HG03175 (cell line): ENCODE measurements around the gene GARIN6.
"Not testable (repeated sequence)": the region's sequence is repeated elsewhere in the genome, so short reads cannot be mapped to it uniquely, and the experiment has no call there.

Experiments
- ATAC-seq: cut with Tn5 transposase; IDR thresholded peaks from one replicate; pipeline ENCODE4 v1.9.1; 2021; ENCODE audit warnings: mild to moderate bottlenecking, moderate library complexity; ENCODE audit not compliant: unreplicated experiment

The GARIN6 gene

DNA sequence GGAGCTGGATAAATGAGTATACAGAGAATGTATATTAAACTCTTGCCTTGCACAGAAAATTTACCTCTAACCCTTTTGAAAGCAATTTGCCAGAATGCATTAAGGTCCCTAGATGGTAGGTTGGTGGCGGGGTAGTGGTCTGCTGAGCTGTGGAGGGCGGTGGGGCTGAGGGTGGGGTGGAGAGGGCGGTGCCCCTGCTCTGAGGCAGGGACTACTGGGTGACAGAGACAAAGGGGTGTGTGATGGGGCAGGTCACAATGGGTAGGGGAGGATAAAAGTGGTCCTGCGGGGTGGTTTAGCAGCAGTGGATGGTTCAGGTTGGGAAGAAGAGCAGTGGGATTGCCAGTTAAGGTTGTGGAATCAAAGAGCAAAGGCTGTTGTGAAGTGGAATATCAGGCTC lies at the start of gene GARIN6:
Gene GARIN6, plus strand, starts transcription at position 301 of the 400 bp plus-strand sequence. CDS start 422 bp downstream, outside the sequence.
- ATAC-seq = no peak

DNA sequence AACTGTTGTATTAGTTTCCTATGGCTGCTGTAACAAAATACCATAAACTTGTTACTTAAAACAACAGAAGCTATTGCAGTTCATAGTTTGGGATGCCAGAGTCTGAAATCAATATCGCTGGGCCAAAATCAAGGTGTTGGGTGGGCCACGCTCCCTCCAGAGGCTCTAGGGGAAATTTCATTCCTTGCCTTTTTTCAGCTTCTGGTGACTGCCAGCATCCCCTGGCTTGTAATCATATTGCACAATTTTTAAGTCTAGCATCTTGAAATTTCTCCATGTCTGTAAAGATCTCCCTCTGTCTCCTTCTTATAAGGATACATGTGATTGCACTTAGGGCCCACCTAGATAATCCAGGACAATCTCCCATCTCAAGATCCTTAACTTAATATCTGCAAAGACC lies 48.8 kb upstream of the GARIN6 start:
- no peak for ATAC-seq

DNA sequence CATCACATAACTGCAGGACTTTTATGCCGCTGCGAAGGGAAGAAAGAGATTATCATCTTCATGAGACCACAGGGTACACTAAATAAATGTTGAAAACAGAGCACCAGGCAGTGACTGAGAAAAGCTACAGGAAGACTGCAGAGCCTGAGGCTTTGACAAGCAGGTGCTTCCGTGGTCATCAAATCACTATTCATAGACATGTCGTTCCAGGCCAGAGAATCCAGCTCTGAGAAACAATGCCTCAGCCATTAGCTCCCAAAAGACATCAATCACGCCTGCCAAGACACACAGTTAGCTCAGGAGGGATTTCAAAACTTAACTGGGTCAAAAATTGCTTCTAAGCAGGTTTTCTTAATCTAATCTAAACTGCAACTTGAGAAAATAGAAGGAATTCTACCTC lies 47.2 kb upstream of the GARIN6 start:
- ATAC-seq = peak; percentile 97

DNA sequence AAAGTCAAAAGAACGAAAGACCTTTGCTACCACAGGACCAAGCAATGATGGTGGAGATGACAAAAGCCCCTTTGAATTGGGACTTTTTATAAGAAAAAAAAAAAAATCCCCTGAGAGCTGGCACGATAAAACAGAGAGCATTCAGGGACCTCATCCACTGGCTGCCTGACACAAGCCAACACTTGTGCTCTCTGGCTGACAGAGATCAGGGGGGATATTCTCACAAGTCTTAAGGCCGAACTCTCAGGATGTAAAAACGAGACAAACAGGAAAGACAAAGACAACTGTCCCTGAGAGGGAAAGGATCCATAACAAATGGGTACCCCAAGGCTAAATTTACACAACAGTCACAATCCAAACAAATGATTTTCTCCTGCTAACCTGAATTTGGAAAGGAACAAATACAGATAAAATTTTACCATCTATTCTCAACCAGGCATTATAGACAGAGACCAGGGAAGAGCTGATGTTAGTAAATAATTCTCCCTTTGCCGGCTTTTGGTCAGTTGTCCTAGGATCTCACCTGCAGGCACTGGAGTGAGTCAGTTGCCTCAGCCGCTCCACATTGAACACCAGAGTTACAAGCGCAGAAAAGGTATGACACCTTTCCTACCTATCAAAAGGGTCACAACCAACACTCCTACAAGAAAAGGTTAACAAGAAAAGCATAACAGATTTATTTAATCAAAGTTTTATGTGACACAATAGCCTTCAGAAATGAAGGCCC lies 37.9 kb upstream of the GARIN6 start:
- ATAC-seq = no peak

GRCh38 chr12:99611117-99611516 lies 36.4 kb upstream of the GARIN6 start:
- ATAC-seq = no peak

DNA sequence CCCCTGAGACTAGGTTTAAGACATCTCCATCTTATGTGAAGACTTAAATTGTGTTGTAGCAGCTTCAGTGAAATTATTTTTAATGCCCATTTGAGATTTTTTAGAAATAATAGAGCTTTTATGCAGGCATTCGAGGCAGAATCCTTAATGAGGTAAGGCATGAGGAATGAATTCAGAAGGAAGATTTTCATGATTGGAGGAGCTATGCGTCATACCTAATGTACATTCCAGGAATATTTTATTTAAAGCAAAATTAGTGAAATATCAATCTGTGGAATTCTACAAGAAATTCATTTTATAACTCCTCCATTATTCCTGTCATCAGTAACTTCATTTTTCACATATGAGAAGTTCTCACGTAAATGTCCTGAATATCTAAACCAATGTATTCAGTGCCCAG lies 36.0 kb upstream of the GARIN6 start:
- no peak for ATAC-seq

DNA sequence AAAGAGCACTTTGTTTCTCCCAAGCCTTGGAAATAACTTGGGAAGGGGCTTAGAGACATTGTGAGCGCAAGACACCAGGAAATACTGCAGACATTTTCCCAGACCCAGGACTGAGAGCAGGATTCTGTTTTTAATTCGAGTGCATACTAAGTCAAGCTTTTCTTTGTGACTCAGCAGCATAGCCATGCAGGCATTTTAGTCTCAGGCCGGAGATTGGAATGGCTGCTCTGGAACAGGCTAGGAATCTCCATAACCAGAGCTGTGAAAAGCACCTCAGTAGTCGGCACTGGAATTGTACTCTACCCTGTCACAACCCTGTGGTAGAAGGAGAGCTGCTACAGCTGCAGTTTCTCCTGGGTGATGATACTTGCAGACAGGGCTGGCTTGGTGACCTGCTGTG lies 28.9 kb upstream of the GARIN6 start:
- no peak for ATAC-seq

GRCh38 chr12:99619389-99620158 lies 28.0 kb upstream of the GARIN6 start:
- ATAC-seq = peak; percentile 91

DNA sequence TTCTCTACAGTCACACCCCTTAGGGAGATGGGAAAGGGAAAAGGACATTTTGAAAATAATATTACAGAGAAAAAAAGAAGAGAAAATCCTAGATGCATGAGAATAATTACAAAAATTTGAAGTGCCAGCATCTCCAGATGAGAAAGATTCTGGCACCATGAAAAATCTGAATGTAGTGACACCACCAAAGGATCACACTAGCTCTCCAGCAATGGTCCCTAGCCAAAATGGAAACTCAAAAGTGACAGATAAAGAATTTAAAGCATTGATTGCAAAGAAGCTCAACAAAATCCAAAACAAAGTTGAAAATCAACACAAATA lies 27.4 kb upstream of the GARIN6 start:
- ATAC-seq = no peak

GRCh38 chr12:99624591-99624990 lies 23.0 kb upstream of the GARIN6 start:
- ATAC-seq = not testable (repeated sequence)

- no peak for ATAC-seq
Measured at GRCh38 chr12:99627459-99627858, 20.1 kb upstream of the GARIN6 start.

DNA sequence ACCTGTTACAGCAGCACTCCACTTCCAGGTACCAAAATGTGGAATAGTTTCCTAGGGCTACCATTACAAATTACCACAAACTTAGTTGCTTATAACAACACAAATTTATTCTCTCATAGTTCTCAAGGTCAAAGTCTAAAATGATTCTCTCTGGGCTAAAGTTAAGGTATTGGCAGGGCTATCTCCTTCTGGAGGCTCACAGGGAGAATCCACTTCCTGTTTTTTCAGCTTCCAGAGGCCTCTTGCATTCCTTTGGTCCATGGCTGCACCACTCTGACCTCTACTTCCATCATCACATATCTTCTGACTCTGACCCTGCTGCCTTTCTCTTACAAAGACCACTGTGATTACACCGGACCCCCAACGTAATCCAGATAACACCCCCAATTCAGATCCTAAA lies 2.9 kb upstream of the GARIN6 start:
- no peak for ATAC-seq

GRCh38 chr12:99648183-99648582 lies 630 bp downstream of the GARIN6 start:
- ATAC-seq = no peak

GRCh38 chr12:99649551-99649950 lies 2.0 kb downstream of the GARIN6 start:
- ATAC-seq = no peak

DNA sequence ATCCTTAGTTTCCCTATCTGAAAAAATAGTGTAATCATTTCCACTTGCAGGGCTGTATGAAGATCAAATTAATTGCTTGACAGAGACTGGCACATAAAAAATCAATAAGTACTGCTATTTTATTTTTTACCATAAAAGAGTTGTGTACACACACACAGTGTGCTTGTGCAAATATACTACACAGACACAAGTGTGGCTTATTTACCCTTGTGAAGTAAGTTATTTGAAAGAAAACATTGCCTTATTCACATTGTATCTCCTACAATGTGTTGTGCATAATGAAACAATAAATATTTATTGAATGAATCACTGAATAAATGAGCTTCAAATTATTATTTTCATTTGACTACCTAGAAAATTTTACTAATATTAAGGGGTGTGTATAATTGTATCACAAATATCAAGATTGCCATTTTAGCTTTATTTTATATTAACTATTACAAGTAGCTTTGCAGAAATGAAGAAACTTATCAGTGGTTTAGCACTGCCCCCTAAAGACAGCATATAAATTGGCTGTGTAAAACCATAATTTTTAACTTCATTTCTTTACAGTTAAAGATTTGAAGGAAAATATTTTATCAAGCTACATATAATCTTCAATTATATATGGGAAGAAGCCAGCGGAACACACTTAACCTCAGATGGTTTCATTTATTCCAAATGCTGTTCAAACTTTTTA lies 11.3 kb downstream of the GARIN6 start:
- ATAC-seq = no peak

DNA sequence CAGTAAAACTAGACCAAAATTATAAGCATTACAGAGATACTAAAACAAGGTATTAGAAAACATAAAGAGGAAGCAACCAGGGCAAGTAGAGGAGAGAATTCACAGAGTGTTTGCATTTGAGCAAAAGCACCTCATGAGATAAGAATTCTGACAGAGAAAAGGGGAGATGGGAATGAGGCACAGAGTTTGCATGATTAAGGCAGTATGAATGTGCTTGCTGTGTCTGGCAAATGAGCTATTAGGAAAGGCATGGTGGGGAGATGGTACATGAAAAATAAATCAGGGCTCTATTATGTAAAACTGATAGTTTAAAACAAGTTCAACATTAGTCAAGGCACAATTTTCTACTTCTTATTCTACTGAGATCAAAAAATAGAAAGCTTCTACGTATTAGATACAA lies 23.1 kb downstream of the GARIN6 start:
- no peak for ATAC-seq

DNA sequence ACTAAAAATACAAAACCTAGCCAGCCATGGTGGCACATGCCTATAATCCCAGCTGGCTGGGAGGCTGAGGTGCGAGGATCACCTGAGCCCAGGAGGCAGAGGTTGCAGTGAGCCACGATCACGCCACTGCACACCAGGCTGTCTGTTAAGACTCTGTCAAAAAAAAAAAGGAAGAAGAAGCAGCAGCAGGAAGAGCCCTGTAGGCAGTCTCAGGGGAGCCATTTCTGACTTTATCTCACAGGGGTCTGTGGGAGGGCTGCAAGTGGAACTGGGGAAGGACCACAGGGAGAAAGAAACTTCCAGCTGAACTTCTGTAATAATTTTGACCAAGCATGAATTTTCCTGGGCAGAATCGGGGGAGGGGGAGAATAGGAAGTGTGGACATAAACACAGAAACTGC lies 32.7 kb downstream of the GARIN6 start:
- no peak for ATAC-seq

DNA sequence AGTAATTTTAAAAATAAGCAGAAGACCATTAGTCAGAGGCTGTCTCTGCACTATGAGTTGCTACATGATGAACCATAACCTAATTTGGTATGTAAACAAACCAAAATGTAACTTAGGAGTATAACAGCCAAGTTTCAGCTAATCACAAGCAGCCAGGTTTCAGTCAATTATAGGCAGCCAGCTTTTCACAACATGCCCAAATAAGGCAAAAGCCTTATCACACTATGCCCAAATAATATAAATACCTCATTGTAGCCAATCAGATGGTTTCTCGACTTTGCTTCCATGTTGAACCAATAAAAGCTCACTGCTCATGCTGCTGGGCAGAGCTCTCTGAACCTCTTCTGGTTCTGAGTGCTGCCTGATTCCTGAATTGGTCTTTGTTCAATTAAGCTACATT lies 38.6 kb downstream of the GARIN6 start:
- no peak for ATAC-seq

DNA sequence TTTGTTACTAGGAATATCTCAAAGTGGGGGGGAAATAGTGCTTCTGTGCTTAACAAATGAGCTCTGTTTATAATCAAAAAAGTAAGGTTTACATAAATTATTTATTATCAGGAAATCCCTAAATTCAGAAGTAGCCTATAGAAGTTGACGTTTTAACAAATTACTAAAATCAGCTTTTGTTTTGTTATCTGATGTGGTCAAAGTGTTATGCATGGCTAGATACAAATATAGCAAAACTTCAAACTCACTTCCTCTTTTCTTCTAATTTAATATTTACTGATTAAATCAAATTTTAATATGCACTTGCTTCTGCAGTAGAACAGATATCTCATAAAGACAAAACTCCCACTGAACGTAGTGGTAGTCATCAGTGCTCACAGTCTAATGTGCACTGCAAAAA lies 47.5 kb downstream of the GARIN6 start:
- ATAC-seq = peak; percentile 56
